Glutamatergic neuron (in vitro differentiated cells): ENCODE data around the gene NR0B2. TPM values are rescaled to one million over a fixed set of nuclear protein-coding genes. Genes with fewer than 3 reads are reported as not detected.

ENCODE experiments used
- DNase-seq: peaks from one replicate; pipeline ENCODE4 v3.0.0; 2022
- H3K27ac Mint-ChIP-seq: one replicate; pipeline ENCODE4 v1.8.0; 2020; ENCODE audit warnings: mild to moderate bottlenecking, mixed read lengths, inconsistent platforms; ENCODE audit not compliant: unreplicated experiment
- H3K27me3 Mint-ChIP-seq: one replicate; pipeline ENCODE4 v1.8.0; 2020; ENCODE audit warnings: mild to moderate bottlenecking, moderate library complexity, mixed read lengths, inconsistent platforms; ENCODE audit not compliant: unreplicated experiment
- H3K36me3 Mint-ChIP-seq: one replicate; pipeline ENCODE4 v1.8.0; 2020; ENCODE audit warnings: mild to moderate bottlenecking, mixed read lengths, inconsistent platforms; ENCODE audit not compliant: unreplicated experiment
- H3K4me1 Mint-ChIP-seq: one replicate; pipeline ENCODE4 v1.8.0; 2020; ENCODE audit warnings: mild to moderate bottlenecking, low read depth, mixed read lengths, inconsistent platforms; ENCODE audit not compliant: unreplicated experiment
- H3K4me3 Mint-ChIP-seq: one replicate; pipeline ENCODE4 v1.8.0; 2020; ENCODE audit warnings: mild to moderate bottlenecking, mixed read lengths, inconsistent platforms; ENCODE audit not compliant: unreplicated experiment
- H3K9me3 Mint-ChIP-seq: one replicate; pipeline ENCODE4 v1.8.0; 2020; ENCODE audit warnings: mild to moderate bottlenecking, moderate library complexity, mixed read lengths, inconsistent platforms; ENCODE audit not compliant: unreplicated experiment
- total RNA-seq: library from RNA; stranded (reverse); fragmentation: NEBNext Ultra II Directional; extraction: Animal tissue kit (Norgen Biotek cat#: 25700); gene quantifications from one replicate; pipeline ENCODE4 v1.2.1, GENCODE V29; 2021; ENCODE audit not compliant: unreplicated experiment
- TF ChIP-seq, protein P1 (sequence below): fragments of 200-600 bp; sonication (generic); IDR thresholded peaks from one replicate; pipeline ENCODE4 v1.5.0; 2021; ENCODE audit not compliant: partially characterized antibody, unreplicated experiment

Gene NR0B2
- total RNA-seq, 1 donor from 2014 or later = not detected

DNA sequence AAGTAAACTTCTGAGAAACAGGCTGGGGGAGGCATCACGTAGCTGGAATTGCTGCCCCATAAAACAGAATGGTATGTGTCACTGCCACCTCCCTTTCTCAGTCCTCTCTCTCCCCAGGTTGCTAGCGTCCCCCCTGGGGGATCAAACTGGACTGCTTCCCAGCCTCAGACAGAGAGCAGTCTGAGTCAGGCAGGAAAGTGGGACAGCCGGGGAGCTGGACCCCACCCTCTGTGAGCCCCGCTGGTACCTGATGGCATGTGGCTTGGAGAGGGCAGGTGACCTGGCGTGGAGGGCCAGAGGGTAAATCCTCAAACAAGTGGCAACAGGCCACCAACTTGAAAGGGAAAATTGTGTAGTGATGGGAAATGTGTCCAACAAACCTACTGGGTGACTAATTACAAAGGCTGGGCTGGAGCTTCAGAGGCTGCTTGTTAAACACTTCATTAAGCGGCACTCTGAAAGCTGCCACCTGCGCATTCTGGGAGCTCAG lies 51.8 kb downstream of the NR0B2 start:
- H3K4me1 Mint-ChIP-seq = peaks cover 22% of the 10 kb centered on the region
- TF ChIP-seq, protein P1, sequence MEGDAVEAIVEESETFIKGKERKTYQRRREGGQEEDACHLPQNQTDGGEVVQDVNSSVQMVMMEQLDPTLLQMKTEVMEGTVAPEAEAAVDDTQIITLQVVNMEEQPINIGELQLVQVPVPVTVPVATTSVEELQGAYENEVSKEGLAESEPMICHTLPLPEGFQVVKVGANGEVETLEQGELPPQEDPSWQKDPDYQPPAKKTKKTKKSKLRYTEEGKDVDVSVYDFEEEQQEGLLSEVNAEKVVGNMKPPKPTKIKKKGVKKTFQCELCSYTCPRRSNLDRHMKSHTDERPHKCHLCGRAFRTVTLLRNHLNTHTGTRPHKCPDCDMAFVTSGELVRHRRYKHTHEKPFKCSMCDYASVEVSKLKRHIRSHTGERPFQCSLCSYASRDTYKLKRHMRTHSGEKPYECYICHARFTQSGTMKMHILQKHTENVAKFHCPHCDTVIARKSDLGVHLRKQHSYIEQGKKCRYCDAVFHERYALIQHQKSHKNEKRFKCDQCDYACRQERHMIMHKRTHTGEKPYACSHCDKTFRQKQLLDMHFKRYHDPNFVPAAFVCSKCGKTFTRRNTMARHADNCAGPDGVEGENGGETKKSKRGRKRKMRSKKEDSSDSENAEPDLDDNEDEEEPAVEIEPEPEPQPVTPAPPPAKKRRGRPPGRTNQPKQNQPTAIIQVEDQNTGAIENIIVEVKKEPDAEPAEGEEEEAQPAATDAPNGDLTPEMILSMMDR = no peak
- H3K36me3 Mint-ChIP-seq = no peaks in the 10 kb centered on the region
- no peak for DNase-seq
- H3K9me3 Mint-ChIP-seq = no peaks in the 10 kb centered on the region
- no peak overlapping the region for H3K27ac Mint-ChIP-seq
- peaks cover 13% of the 10 kb centered on the region for H3K27me3 Mint-ChIP-seq
- no peak overlapping the region for H3K4me3 Mint-ChIP-seq

Other genes with a start within 250 kb of the NR0B2 start
- gene ARID1A, start 218.0 kb downstream of the NR0B2 start, total RNA-seq = 187 TPM
- 6.7 TPM for gene PIGV, start 126.0 kb downstream of the NR0B2 start, total RNA-seq
- gene ZDHHC18, start 87.3 kb downstream of the NR0B2 start, total RNA-seq = 52.6 TPM
- 0.42 TPM for gene SFN, start 50.8 kb downstream of the NR0B2 start, total RNA-seq
- gene GPN2, start 23.7 kb downstream of the NR0B2 start, total RNA-seq = 21.4 TPM
- gene GPATCH3, start 13.5 kb downstream of the NR0B2 start, total RNA-seq = 17.3 TPM
- 53.2 TPM for gene NUDC, start 7.8 kb upstream of the NR0B2 start, total RNA-seq
- 1.2 TPM for gene KDF1, start 46.5 kb upstream of the NR0B2 start, total RNA-seq
- gene TRNP1, start 79.7 kb upstream of the NR0B2 start, total RNA-seq = 13.9 TPM
- gene TENT5B, start 98.9 kb upstream of the NR0B2 start, total RNA-seq = 1.5 TPM
- 16.7 TPM for gene SLC9A1, start 241.2 kb upstream of the NR0B2 start, total RNA-seq